NAMALWA (cell line): ENCODE results near the gene IFT81.
"Not testable (repeated sequence)": the region's sequence is repeated elsewhere in the genome, so short reads cannot be mapped to it uniquely, and the experiment has no call there.

Source experiments
- DNase-seq: peaks from one replicate; pipeline ENCODE4 v3.0.0-alpha.2; 2015; ENCODE audit warnings: low spot score

The IFT81 gene

DNA sequence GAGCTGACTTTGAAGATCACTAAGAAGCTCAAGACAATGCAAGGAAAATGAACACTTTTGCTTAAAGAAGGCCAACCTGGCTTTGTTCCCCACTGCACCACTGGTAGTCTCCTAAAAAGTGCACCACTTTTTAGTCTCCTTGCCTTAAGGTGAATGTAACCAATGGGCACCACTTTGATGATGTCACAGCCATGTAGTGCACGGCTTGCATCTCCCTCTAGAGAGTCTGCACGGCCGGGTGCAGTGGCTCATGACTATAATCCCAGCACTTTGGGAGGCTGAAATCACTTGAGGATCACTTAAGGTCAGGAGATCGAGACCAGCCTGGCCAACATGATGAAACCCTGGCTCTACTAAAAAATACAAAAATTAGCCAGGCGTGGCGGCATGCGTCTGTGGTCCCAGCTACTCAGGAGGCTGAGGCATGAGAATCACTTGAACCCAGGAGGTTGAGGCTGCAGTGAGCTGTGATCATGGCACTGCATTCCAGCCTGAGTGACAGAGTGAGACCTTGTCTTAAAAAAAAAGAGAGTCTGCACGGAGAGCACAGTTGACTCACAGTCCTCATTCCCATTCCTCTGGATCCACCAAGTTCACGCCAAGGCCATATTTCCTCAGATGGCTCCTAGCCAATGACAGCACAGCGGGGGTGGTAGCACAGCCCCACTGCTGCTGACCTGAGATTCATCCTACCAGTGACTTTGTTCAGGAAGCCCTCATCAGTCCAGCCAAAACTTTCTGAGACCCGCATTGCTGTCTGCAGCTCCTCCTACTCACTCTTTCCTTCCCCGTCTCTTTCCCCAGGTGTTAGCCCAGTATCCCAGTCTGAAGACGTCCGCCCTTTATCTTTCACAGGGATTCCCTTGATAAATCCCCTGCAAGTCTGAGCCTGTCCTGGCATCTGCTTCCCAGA, 16.5 kb upstream of the IFT81 start:
- DNase-seq: no peak

DNA sequence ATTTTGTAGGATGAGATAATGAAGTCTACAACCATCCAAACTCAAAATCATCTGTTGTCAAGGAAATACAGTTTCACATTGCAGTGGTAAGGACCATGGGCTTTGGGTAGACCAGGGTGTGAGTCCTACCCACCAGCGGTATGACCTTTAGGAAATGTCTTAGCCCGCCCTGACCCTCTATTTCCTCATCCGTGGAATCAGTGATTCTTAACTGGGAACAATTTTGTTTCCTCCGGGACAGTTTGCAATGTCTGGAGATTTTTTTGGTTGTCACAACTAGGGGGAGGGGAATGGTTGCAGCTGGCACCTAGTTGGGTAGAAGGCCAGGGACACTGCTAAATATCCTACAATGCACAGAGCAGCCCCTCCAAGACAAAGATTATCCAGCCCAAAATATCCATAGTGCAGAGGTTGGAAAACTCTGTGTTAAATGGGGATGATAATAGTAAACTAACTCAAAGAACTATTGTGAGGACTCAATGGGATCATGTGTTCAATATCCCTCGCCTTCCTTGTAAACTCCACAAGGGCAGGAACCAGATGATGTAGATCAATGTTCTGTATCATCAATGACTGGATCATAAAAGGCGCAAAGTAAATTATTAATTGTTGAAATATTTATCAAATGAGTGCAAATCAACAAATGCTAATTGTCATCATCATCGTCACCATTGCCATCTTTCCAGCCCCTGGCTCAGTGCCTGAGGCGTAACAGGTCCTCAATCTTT, 15.7 kb upstream of the IFT81 start:
- no peak for DNase-seq

DNA sequence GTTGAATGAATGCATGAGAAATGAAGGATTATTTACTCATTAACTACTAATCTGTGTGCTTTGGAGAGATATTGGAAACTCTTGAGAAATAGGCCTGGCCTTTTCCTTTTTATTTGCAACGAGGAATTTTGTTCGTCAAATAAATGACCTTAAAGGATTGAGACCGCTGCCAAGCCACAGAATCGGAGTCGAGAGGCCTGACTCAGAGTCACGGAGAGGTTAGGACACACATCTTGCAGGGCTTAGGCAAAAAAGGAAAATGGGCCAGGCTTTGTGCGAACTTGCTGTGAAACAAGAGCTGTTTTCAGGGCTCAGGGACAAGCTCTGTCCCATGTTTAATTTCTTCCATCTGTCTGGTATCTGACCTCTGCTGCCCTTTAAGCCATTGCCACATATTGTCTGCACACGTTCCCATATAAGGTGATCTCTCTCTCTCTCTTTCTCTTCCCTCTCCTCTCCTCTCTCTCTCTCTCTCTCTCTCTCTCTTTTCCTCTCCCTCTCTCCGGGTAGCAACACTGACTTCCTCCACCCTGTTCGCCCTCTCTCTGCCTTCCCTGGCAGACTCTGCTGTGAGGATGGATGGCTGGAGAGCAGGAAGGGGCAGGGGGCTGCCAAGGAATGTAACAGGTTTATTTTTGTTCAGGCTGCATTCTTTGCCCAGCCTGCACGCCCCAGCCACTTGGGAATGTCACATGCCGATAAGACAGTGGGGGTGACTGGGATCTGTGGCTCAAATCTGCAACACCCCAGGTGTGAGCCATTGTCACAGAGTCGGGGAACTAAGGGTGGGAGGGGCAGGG, 14.9 kb upstream of the IFT81 start:
- DNase-seq: no peak

DNA sequence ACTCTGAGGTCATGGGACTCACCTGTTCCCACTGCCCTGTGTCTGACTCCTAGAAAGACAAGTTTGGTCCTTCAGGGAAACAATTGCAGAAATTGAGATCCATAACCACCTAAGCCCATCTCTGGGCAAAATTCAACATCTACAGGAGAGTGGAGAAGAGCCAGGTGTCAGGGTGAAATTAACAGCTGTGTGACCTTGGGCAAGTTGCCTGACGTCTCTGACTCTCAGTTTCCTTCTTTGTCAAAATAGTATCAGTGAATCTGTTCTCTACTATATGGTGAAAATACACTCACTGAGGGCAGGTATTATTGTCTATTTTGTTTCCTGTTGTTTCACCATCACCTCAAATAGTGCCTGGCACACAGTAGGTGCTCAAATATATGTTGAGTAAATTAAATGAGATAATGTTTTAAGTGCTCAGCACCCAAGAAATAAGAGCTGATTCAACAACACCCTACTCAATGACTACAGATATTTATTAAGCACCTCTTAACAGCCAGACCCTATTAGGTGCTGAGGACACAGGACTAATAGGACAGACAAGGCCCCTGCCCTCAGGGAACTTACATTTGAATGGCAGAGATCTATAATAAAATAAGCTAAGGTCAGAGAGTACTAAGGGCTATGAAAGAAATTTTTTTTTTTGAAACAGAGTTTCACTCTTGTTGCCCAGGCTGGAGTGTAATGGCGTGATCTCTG, 14.2 kb upstream of the IFT81 start:
- DNase-seq: no peak

DNA sequence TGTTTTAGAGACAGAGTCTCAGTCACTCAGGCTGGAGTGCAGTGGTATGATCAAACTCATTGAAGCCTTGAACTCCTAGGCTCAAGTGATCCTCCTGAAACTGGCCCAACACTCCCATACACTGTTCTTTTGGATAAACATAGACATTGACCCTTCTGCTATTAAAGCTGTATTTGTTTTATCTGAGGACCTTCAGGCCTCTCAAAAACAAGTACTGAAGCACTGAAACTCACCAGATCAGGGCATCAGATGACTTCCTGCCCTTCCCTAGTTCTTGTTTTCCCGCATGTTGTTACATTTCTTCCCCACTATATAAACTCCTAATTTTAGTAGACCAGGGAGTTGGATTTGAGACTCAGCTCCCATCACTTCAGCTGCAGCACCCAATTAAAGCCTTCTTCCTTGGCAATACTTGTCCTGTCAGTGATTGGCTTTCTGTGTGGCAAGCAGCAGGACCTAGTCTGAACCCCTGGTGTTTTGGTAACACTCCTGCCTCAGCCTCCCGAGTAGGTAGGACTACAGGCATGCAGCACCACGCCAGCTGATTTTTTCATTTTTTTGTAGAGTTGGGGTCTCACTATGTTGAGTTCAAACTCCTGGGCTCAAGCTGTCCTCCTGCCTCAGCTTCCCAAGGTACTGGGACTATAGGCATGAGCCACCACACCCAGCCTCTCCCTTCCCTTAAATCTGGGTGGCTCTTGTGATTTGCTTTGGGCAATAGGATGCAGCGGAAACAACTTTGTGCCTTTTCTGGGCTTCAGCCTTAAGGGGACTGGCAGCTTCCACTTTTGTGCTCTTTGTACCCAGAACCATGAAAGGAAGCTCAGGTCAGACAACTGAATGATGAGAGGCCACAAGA, 12.5 kb upstream of the IFT81 start:
- no peak for DNase-seq

DNA sequence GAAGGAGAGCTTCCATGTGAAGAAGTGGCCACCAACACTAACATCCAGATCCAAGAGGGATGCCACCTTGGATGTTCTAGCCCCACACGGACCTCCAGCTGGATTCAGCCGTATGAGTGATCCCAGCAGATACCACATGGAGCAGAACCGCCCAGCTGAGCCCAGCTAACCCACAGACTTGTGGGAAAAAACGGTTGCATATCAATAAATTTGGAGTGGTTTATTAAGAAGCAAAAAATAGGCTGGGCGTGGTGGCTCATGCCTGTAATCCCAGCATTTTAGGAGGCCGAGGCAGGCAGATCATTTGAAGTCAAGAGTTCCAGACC, 11.9 kb upstream of the IFT81 start:
- DNase-seq: no peak

DNA sequence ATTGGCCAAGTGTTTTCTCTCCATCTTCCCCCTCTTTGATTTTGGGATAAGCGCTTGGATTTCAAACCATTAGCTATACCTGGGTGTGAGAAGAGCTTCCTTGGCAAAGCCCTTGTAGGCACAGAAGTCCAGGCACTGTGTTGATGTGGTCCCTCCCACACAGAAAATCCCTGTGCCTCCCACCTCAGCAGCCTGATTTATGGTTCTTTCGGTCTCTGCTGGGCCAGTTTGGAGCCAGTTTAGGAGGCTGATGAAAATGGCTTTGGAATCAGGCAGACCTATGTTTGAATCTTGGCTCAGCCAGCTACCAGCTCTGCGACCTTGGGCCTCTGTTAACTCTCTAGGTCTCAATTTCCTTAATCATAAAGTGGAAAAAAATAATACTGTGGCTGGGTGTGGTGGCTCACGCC, 9.6 kb upstream of the IFT81 start:
- DNase-seq: no peak

DNA sequence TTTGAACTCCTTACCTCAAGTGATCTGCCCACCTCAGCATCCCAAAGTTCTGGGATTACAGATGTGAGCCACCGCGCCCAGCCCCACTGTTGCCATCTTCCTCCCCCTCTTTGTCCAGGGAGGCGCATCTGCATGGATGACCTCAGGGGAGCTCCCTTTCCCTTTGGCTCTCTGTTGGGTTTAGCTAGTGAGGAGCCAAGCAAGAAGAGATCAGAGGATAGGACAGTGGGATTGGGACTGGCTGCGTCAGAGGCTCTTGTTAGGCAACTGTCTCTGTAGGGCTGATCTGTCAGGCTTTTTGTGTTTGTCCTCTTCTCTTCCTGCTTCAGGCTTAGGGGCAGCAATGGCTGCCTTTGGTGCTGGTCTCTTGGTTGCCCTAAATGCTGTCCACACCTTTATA, 8.5 kb upstream of the IFT81 start:
- no peak for DNase-seq

DNA sequence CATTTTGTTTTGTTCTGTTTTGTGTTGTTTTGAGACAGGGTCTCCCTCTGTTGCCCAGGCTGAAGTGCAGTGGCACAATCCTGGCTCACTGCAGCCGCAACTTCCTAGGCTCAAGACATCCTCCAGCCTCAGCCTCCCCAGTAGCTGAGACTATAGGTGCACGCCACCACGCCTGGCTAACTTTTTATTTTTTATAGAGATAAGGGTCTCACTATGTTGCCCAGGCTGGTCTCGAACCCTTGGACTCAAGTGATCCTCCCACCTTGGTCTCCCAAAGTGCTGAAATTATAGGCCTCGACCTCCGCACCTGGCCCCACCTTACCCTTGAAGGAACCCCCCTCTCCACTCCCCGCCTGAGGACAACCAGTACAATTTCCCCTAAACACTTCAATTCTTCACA, 7.5 kb upstream of the IFT81 start:
- no peak for DNase-seq

DNA sequence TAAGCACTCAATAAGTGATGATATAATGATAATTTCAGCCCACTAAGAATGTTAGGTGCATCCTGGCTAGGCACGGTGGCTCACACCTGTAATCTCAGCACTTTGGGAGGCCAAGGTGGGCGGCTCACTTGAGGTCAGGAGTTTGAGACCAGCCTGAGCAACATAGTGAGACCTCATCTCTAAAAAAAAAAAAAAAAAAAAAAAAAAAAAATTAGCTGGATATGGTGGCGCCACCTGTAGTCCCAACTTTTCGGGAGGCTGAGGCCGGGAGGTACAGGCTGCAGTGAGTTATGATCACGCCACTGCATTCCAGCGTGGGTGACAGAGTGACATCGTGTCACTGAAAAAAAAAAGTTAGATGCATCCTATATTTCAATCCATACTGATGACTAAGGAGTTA, 6.9 kb upstream of the IFT81 start:
- DNase-seq: not testable (repeated sequence)

DNA sequence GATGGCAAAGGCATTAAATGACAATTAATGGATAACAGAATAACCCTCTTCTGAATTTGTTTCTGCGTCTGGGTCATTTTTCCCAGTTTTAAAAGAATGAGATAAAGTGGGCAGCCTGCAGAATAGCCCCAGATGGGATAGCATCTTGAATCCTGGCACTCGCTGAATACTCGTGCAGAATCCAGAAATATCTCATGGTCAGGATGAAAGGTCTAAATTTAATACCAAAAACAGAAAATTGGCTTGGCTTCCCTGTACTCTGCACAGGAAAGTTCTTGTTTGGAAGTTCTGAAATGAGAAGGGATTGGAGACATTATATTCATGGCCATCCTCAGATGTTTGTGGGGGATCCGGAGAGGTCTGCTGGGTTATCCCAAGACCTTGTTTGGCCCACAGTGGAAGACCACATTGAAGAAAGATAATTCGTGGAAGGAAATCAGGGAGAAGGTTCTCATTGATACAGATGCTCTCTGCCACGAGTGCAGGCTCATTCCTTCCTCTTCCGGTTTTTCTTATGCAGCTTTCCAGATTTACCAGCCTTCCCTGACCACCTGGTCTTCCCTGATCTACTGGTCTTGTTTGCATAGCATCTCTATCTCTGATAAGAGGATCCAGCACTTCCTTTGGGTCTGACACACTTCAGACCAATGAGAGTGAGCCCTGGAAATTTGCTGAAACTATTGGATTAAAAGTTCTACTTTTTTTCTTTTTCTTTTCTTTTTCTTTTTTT, 6.0 kb upstream of the IFT81 start:
- DNase-seq: no peak

DNA sequence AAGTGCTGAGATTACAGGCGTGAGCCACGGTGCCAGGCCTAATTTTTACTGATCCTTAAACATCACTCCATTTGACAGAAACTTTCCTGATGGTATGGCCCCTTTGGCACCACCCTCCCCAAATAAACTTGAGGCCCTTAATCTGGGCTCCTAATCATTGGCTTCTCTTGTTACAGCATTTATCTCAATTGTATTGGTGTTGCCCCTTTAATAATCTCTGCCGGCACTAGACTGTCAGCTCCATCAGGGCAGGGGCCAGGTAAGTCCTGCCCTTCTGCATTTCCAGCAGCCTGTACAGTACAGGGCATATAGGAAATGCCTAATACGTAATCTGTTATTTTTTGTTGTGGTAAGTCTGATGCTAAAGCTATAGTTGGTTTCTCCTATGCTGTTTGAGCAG, 1.2 kb upstream of the IFT81 start:
- DNase-seq: no peak

DNA sequence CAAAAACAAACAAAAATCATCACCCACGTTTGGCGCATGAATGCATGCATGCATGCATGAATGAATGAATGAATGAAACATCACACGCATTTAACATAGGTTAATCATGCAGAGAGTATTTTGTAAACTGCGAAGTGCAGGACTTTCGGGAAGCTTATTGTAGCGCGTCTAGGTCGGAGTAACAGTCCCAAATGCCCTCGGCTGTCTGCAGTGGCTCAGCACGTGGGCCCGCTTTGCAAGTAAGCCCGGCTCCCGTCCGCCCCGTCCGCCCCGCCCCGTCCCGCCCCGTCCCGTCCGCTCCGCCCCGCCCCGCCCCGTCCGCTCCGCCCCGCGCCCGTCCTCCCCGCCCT, 263 bp upstream of the IFT81 start:
- no peak for DNase-seq

DNA sequence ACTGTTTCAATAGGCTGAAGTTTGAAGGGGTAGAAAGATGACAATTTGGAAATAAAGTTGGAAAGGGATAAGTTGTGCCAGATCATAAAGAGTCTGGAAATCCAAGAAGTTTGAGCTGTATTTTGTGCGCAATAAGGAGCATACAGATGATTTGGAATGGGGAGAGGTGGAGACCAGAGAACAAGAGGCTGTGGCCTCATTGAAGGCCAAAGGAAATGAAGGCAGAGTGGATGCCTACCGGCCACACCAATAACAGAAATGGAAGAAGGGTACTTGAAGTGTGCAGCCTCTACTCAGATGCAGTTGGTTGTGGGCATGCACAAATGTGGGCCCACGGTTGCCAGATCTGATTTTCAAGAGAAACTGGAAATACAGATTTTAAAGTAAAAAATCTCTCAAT, 2.4 kb downstream of the IFT81 start:
- no peak for DNase-seq

DNA sequence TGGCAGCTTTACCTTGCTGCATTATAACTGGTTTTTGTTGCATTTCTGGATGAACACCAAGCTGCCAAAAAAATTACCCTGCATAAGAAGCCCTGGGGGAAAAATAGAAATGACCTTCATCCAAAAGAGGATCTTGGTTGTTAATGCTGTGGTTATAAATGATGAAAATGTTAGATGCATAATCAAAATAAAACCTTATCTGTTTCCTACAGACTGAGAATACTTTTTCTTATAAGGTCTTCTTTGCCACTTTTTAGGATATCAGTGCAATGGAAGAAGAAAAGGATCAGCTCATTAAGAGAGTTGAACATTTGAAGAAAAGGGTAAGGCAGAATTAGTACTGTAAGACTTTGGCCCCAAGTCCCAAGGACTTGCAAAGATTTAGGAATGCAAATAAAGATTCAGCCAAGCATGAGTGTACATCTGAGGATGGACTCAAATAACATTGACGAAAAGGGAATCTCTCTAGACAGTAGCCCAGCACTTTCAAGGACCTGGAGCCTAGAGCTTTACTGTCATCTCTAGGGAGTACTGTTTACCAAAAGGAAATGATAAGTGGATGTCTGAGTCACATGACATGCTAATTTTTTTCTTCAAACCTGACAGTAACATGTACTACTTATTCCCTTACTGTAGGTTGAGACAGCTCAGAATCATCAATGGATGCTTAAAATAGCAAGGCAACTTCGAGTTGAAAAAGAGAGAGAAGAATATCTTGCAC, 10.7 kb downstream of the IFT81 start:
- DNase-seq: no peak

DNA sequence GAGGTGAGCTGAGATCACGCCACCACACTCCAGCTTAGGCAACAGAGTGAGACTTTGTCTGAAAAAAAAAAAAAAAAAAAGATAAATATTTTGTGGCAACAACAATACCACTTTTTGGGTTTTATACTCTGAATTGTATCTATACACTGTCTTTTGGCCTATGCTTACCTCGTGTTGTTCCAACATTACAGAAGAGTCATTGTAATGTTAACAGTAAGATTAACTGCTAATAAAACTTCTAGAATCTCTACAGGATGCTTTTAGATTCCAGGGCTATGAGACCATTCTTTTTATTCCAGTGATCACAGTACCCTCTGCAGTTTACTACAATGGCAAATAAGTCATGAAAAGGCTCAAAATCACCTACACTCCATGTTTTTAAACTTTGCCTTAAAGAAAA, 11.6 kb downstream of the IFT81 start:
- no peak for DNase-seq

DNA sequence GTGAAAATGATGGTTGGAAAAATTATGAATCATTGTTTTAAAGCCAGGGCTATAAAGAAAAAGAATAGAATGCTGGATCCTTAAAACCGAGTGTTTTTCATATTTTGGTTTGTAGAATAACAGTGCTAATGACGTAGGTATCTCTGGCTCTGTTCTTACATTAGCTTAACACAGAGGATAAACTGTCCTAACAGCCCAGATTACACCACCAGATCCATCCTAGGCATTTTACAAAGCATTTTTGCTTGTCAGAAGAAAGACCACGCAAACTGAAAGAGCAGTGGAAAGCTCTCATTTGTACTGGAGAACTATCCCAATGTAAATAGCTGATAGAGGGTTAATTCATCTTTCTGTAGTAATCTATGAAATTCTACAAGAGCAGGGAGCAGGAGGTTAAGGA, 13.6 kb downstream of the IFT81 start:
- no peak for DNase-seq

DNA sequence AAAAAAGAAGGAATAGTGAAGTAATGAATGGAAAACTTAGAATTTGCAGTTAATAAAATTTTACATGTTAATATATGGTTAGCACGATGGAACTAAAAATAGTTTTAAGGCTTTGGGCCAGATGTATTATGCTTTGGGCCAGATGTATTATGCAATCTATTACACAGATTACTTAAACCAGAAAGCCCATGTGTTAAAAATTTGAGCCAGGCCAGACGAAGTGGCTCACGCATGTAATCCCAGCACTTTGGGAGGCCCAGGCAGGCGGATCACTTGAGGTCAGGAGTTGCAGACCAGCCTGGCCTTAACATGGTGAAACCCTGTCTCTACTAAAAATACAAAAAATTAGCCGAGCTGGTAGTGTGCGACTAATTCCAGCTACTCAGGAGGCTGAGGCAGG, 17.2 kb downstream of the IFT81 start:
- DNase-seq: no peak

DNA sequence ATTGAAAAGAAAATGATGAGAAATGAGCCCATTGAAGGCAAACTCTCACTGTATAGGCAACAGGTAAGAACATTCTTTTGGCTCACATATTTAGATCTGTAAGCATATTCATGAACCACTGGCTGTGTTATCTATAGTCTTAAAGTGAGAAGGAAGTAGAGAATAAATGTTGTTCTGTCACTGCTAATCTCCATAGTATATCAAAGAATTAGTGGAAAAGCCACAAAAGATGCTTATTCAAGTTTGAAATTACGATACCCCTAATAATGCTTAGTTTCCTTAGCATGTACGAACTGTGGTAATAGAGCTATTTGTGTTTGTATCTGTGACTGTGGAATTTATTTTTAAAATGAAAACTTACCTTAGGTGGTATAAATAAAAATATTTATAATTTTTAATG, 22.8 kb downstream of the IFT81 start:
- DNase-seq: no peak

DNA sequence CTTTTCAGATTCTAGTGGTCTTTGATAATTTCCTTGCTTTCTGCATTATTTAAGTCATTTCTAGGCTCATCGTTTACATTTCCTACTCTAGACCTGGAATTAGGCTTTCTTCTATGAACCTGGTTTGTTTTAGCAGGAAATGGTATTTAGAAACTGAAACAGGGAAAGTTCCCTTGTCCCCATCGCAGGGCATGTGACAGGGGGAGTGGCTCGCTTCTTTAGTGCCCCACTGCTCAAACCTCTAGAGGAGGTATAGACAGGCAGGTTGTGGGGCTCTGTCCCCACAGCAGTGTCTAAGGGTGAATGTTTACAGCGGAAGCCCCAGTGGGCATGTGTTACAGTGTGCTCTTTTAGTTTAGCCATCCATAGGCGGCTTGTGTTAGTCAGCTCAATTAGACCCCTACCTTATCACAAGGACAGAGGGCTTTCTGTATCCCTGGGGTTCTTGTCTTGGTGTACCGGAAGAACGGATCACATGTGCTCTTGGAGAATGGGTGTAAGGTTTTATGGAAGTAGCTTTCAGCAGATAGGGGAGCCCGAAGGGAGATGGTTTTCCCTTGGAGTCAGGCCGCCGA, 25.0 kb downstream of the IFT81 start:
- DNase-seq: no peak
